B cell (primary cell): ENCODE data around the gene ALKBH3. TPM values are rescaled to one million over a fixed set of nuclear protein-coding genes. Genes with fewer than 3 reads are reported as not detected.

Experiments used
- ATAC-seq: fragments of 200-7000 bp; cut with Tn5 transposase; one replicate; pipeline ENCODE4 v1.10.0; 2021; ENCODE audit warnings: low read depth, mild to moderate bottlenecking, moderate number of reproducible peaks, moderate library complexity
- CTCF ChIA-PET: fragments of 350-600 bp; sonication (Branson Sonifier 250); formaldehyde crosslinking; loops from one replicate; lab custom pipeline; 2021; ENCODE audit warnings: antibody characterized with exemption, inconsistent platforms; lab: Charles Lee
- POLR2A ChIA-PET: fragments of 350-600 bp; sonication (Branson Sonifier 250); formaldehyde crosslinking; loops from one replicate; lab custom pipeline; 2021; ENCODE audit warnings: antibody characterized with exemption; lab: Charles Lee
- DNase-seq: peaks from one replicate; pipeline ENCODE4 v3.0.0; 2013
- H2AFZ ChIP-seq: 2 replicates; pipeline ENCODE4 v1.6.1; 2012; ENCODE audit warnings: mild to moderate bottlenecking, low read depth, low read length; ENCODE audit not compliant: insufficient read depth, poor library complexity, severe bottlenecking
- H3K27ac ChIP-seq, 2 donors: 1 replicate in 1 of 2; 2 replicates in 1 of 2; pipeline ENCODE4 v1.5.1; 2012 to 2013; ENCODE audit warnings: low read length in 2 of 2, mild to moderate bottlenecking in 2 of 2, moderate library complexity in 1 of 2
- H3K27me3 ChIP-seq, 4 experiments: fragments of 200-600 bp in 1 of 4; sonication (generic) in 1 of 4; replicated peaks in 1 of 4; 1 replicate in 2 of 4; 2 replicates in 2 of 4; pipeline versions ENCODE4 v1.6.1 to v1.7.0; 2013 to 2016; ENCODE audit warnings: low read length in 3 of 4, mild to moderate bottlenecking in 2 of 4, mixed read lengths in 1 of 4, moderate library complexity in 1 of 4; ENCODE audit not compliant: insufficient read depth in 4 of 4, control insufficient read depth in 3 of 4; ENCODE audit errors: control extremely low read depth in 1 of 4
- H3K36me3 ChIP-seq, 2 experiments: replicated peaks in 1 of 2; 1 replicate in 1 of 2; 2 replicates in 1 of 2; pipeline versions ENCODE4 v1.6.1 to v1.7.1; 2013; ENCODE audit warnings: low read length in 1 of 2; ENCODE audit not compliant: insufficient read depth in 2 of 2, control insufficient read depth in 1 of 2; ENCODE audit errors: control extremely low read depth in 1 of 2, extremely low read depth in 1 of 2
- H3K4me1 ChIP-seq, 2 donors: fragments of 200-600 bp in 1 of 2; sonication (generic) in 1 of 2; 1 replicate in 1 of 2; 2 replicates in 1 of 2; pipeline versions ENCODE4 v1.5.1 to v1.6.1; 2013 to 2017; ENCODE audit warnings: low read length in 2 of 2; ENCODE audit not compliant: control insufficient read depth in 2 of 2, insufficient read depth in 2 of 2
- H3K4me2 ChIP-seq: replicated peaks from 2 replicates; pipeline ENCODE3; 2012; ENCODE audit warnings: mild to moderate bottlenecking, low read depth, low read length; ENCODE audit not compliant: poor library complexity, severe bottlenecking
- H3K4me3 ChIP-seq, 5 experiments: fragments of 200-600 bp in 1 of 5; sonication (generic) in 1 of 5; 1 replicate in 3 of 5; 2 replicates in 2 of 5; pipeline versions ENCODE4 v1.5.1 to v1.7.0; 2011 to 2016; ENCODE audit warnings: low read length in 4 of 5, mild to moderate bottlenecking in 4 of 5, low read depth in 2 of 5, control low read depth in 1 of 5, moderate library complexity in 1 of 5; ENCODE audit not compliant: insufficient read depth in 1 of 5; ENCODE audit errors: control extremely low read depth in 1 of 5, extremely low read depth in 1 of 5
- H3K79me2 ChIP-seq: fragments of 200-600 bp; sonication (generic); one replicate; pipeline ENCODE4 v1.6.0; 2016; ENCODE audit warnings: low read length; ENCODE audit not compliant: control insufficient read depth, insufficient read depth
- H3K9ac ChIP-seq: fragments of 200-600 bp; sonication (generic); 2 replicates; pipeline ENCODE4 v1.6.1; 2017; ENCODE audit warnings: mild to moderate bottlenecking, low read length, moderate library complexity
- H3K9me3 ChIP-seq, 3 donors: one replicate each; pipeline versions ENCODE4 v1.6.1 to v1.7.1; 2013; ENCODE audit warnings: low read length in 2 of 3; ENCODE audit not compliant: control insufficient read depth in 2 of 3, insufficient read depth in 1 of 3; ENCODE audit errors: control extremely low read depth in 1 of 3
- H4K20me1 ChIP-seq: 2 replicates; pipeline ENCODE4 v1.6.0; 2012; ENCODE audit warnings: mild to moderate bottlenecking, low read length; ENCODE audit not compliant: insufficient read depth, control insufficient read depth, poor library complexity, severe bottlenecking
- H3K27ac Mint-ChIP-seq: one replicate; pipeline ENCODE4 v1.8.0; 2021; ENCODE audit warnings: mixed read lengths
- H3K27me3 Mint-ChIP-seq: one replicate; pipeline ENCODE4 v1.8.0; 2021; ENCODE audit warnings: mixed read lengths
- H3K4me1 Mint-ChIP-seq: one replicate; pipeline ENCODE4 v1.8.0; 2021; ENCODE audit warnings: mixed read lengths
- H3K4me3 Mint-ChIP-seq: one replicate; pipeline ENCODE4 v1.8.0; 2021; ENCODE audit warnings: mixed read lengths
- H3K9me3 Mint-ChIP-seq: one replicate; pipeline ENCODE4 v1.8.0; 2022; ENCODE audit warnings: mixed read lengths; ENCODE audit not compliant: insufficient read depth
- CTCF ChIP-seq: fragments of 200-600 bp; IDR thresholded peaks from one replicate; pipeline ENCODE4 v1.8.0; 2022; ENCODE audit warnings: antibody characterized with exemption, mild to moderate bottlenecking
- EZH2 ChIP-seq: IDR thresholded peaks from 2 replicates; pipeline ENCODE4 v1.6.1; 2012; ENCODE audit warnings: borderline replicate concordance, low read depth, mild to moderate bottlenecking, moderate library complexity, low read length; ENCODE audit not compliant: insufficient read depth, poor library complexity, severe bottlenecking
- WGBS: methylation state at CpG from one replicate; pipeline ENCODE4 v1.1.5; 2013; ENCODE audit warnings: missing lambda C conversion rate; ENCODE audit not compliant: insufficient coverage; 5-methylcytosine and 5-hydroxymethylcytosine counted together
- intact Hi-C: fragments of 100-400 bp; cut with micrococcal nuclease; formaldehyde crosslinking; loops from one replicate; pipeline ENCODE4 v1.10.0; 2022
- polyA plus RNA-seq: library from polyadenylated mRNA; depleted of rRNA; stranded (reverse); fragments of >200 nt; gene quantifications from 2 replicates; pipeline ENCODE4 v1.2.3, GENCODE V29; 2012
- total RNA-seq, 2 donors: library from RNA; stranded (reverse); fragments of 120-200 nt in 1 of 2; gene quantifications; 1 replicate in 1 of 2; 2 replicates in 1 of 2; pipeline versions ENCODE4 v1.2.3 to v1.2.4, GENCODE V29; 2013 to 2022

ALKBH3 gene
- total and polyA plus RNA-seq, 2 donors (not counting 1 experiment from before 2014, with no cell fraction given): 22.3 to 26.7 TPM

GRCh38 chr11:43933608-43934551, 53.2 kb downstream of the ALKBH3 start:
- POLR2A ChIA-PET: no interaction called here

More at GRCh38 chr11:43933608-43934551, 53.2 kb downstream of the ALKBH3 start:
- Mint-ChIP-seq H3K9me3 (no peaks in the 10 kb centered on the region), H3K4me3 (no peak overlapping the region), H3K27ac (no peak overlapping the region), H3K4me1 (no peaks in the 10 kb centered on the region), H3K27me3 (peaks cover 3% of the 10 kb centered on the region)
- TF ChIP-seq EZH2: no peak
- TF ChIP-seq CTCF: no peak
- peaks cover 0 to 2% (median 0%) of the 10 kb centered on the region in 3 donors for H3K9me3 ChIP-seq
- H3K4me3 ChIP-seq: no peak overlapping the region
- H3K79me2 ChIP-seq: no peaks in the 10 kb centered on the region
- H3K4me2 ChIP-seq: no peak overlapping the region
- no peak overlapping the region for H3K27ac ChIP-seq
- DNase-seq (no peak), ATAC-seq (no peak)
- H3K27me3 ChIP-seq: peaks cover 0 to 2% (median 0%) of the 10 kb centered on the region in 4 experiments
- intact Hi-C loops: no loop called here
- 71% methylated on average over 12 of the region's 20 CpGs for WGBS
- H4K20me1 ChIP-seq: no peaks in the 10 kb centered on the region
- H2AFZ ChIP-seq: no peak overlapping the region
- H3K9ac ChIP-seq: no peak overlapping the region
- no peaks in the 10 kb centered on the region for H3K36me3 ChIP-seq
- H3K4me1 ChIP-seq: no peaks in the 10 kb centered on the region
- CTCF ChIA-PET: interaction anchor here (0.7 kb wide), 1 partner anchor 160 kb away, joined by 3 read pairs; no protein-coding TSS in a partner anchor
